22Rv1 (cell line): ENCODE results near the gene FDX2.

Source experiments
- H3K27ac ChIP-seq: fragments of 450-650 bp; 2 replicates; pipeline ENCODE4 v1.5.1; 2017
- CTCF ChIP-seq: fragments of 450-650 bp; IDR thresholded peaks from 2 replicates; pipeline ENCODE4 v1.5.1; 2017; ENCODE audit warnings: mild to moderate bottlenecking
- ZFX ChIP-seq: fragments of 450-650 bp; IDR thresholded peaks from 2 replicates; pipeline ENCODE4 v1.6.1; 2017; ENCODE audit warnings: antibody characterized with exemption, borderline replicate concordance

FDX2 gene

GRCh38 chr19:10321417-10321797 is 5.6 kb upstream of the FDX2 start:
- no peak overlapping the region for H3K27ac ChIP-seq
- TF ChIP-seq ZFX = no peak
- TF ChIP-seq CTCF = no peak

GRCh38 chr19:10320602-10321416 is 5.0 kb upstream of the FDX2 start:
- TF ChIP-seq ZFX (no peak), CTCF (no peak)
- no peak overlapping the region for H3K27ac ChIP-seq

- no peak overlapping the region for H3K27ac ChIP-seq
- TF ChIP-seq ZFX = no peak
- no peak for TF ChIP-seq CTCF
Measured at GRCh38 chr19:10318807-10319682, 3.2 kb upstream of the FDX2 start.

GRCh38 chr19:10317857-10318462 is 2.1 kb upstream of the FDX2 start:
- H3K27ac ChIP-seq = no peak overlapping the region
- TF ChIP-seq ZFX (no peak), CTCF (no peak)

- TF ChIP-seq CTCF = no peak
- no peak for TF ChIP-seq ZFX
- peak overlapping the region; percentile 80 for H3K27ac ChIP-seq
Measured at GRCh38 chr19:10317045-10317856, 1.4 kb upstream of the FDX2 start.

- peak overlapping the region; percentile 80 for H3K27ac ChIP-seq
Measured at GRCh38 chr19:10316229-10317044, 622 bp upstream of the FDX2 start.

More at GRCh38 chr19:10316229-10317044, 622 bp upstream of the FDX2 start:
- TF ChIP-seq ZFX (no peak), CTCF (no peak)
